OCI-M2 (cell line): ENCODE data around the gene IFI27L1.
"Not testable (repeated sequence)": the region's sequence is repeated elsewhere in the genome, so short reads cannot be mapped to it uniquely, and the experiment has no call there.

ENCODE experiments used
- DNase-seq: peaks from one replicate; lab custom pipeline; 2025; ENCODE audit not compliant: unreplicated experiment; lab: John Stamatoyannopoulos, UW

The IFI27L1 gene

GRCh38 chr14:94047581-94047980 lies 33.5 kb upstream of the IFI27L1 start:
- DNase-seq = no peak

DNA sequence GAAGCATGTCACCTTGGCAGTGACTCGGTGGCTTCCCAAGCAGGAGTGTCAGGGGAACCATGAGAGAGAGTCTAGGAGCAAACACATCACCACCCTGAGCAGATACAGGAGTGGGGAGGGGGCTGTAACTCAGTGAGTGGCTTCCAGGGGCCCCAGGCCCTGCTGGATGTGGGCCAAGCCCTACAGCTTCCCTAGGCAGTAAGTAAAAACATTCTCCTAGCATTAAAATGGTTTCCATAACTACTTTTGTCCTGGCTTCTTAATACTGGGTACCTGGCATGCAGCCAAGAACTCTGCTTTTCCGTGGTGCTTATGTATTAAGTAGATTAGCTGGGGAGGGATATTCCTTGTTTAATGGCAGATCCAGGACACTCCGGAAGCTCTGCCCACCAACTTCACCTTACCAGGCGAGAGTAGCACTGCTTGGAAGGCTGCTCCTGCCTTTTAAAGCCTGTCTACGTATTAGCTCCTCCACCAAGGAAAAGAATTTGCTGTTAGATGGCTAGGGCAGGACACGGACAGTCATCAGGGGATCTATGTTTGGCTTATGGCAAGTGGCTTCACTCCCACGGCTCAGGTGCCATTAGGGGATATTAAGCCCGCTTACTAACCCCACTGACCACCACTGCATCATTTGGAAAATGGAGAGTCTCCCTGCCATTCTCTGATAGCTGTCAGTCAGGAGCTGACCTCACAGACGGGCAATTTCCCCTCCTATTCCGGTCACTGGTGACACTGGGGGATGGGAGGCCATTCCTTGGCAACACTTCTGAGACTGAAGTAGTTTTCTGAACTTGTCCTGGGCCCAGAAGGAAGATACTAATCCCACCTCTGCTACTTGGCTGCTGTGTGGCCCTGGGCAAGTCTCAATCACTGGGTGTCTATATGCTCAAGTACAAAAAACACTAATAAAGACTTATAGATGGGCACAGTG lies 32.2 kb upstream of the IFI27L1 start:
- no peak for DNase-seq

DNA sequence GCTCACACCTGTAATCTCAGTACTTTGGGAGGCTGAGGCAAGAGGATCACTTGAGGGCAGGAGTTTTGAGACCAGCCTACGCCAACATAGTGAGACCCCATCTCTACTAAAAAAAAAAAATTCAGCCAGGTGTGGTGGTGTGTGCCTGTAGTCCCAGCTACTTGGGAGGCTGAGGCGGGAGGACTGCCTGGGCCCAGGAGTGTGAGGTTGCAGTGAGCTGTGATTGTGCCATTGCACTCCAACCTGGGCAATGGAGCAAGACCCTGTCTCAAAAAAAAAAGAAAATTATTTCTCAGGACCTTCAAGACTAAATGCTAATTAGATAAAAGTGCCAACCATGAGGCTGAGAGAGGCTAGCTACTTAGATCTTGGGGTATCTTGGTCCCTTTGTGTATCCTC lies 31.5 kb upstream of the IFI27L1 start:
- DNase-seq = no peak

- DNase-seq = no peak
Measured at GRCh38 chr14:94050231-94050880, 30.8 kb upstream of the IFI27L1 start.

- no peak for DNase-seq
Measured at GRCh38 chr14:94051115-94051514, 30.0 kb upstream of the IFI27L1 start.

GRCh38 chr14:94051779-94052178 lies 29.3 kb upstream of the IFI27L1 start:
- no peak for DNase-seq

DNA sequence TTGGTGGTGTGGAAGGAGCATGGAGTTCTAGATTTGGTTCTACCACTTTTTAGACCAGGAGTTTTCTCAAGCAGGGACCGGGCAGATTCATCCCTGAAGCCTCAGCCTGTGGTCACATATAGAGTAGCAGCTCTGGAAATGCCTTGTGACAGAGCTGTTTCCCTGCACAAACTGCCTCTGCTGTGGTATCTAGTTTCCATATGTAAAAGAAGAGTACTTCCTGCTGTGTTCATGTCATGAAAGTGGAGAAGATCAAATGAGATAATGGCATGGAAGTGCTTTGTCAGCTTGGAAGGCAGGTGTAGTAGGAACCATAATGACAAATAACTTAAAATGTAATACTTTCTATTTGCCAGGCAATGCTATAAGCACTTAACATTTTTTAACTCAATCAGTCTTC lies 28.9 kb upstream of the IFI27L1 start:
- DNase-seq = no peak

GRCh38 chr14:94052662-94053061 lies 28.4 kb upstream of the IFI27L1 start:
- no peak for DNase-seq

DNA sequence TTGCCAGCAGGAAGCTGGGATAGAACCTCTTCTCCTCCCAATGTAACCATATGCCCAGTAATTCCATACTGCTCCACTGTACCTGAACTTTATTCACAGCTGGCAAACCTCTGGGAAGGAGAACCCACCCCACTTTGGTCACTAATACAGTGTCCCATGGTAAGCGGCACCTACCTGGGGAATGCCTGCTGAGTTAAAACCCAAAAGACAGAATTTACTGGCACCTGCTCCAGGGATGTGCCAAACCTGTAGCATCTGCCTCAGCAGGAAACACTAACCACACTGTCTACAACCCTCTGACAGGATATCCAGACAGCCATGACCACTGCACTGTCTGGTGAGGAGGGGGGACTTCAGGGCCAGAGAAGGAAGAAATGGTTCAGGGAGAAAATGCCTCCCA lies 26.7 kb upstream of the IFI27L1 start:
- no peak for DNase-seq

DNA sequence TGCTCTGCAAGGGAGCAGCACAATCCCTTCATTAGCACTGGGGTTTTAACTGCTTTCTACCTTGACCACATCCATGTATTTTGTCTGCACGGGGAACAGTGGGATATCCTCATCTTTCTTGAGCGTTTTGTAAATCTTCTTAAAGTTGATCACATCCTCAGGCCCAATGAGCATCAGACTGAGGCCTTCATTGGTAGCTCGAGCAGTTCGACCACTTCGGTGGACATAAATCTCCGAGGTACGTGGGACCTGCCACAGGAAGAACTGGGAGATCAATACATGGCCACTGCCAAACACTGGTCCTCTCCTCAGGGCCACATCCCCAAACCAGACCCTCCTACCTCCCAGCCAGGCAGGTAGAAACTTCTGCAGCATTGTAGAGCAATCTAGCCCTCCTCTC lies 26.2 kb upstream of the IFI27L1 start:
- DNase-seq = no peak

GRCh38 chr14:94056579-94057308 lies 24.4 kb upstream of the IFI27L1 start:
- no peak for DNase-seq

DNA sequence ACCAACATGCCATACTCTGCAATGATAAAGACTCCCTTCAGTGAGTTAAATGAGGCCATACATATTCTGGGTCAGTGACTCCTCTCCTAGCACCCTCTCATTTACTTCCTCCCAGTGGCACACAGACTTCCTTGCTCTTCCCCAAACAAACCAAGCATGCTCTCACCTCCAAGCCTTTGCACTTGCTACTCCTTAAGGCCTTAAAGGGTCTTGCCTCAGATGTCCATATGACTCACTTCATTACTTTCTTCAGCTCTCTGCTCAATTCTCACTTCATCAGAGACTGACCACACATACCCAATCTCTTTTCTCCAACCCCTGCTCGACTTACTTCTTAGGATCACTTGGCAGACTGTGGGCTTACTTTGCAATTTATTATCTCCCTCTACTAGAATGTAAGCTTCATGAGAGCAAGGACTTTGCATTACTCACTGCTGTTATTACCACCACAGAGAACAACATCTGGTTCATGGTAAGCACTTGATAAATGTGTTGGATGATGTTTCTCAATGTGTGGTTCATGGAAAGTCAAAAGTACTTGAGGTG lies 22.9 kb upstream of the IFI27L1 start:
- DNase-seq = no peak

- no peak for DNase-seq
Measured at GRCh38 chr14:94058674-94059138, 22.4 kb upstream of the IFI27L1 start.

DNA sequence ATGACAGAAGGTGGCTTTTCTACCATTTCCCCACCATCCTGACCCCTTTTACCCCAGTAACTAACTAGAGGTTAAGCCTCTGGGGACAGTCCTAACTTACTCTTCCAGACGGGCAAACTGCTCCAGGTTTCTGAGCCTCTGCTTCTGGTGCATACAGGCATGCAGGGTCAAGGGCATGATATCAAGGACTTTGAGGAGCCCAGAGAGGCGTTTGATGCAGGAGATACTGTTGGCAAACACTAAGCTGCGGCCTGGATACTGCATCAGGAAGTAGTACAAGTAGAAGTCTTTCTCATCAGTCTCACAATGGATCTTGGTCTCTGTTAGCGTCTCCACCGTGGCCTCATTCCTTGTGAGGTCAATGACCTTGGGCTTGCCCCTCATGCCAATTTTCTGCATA lies 21.1 kb upstream of the IFI27L1 start:
- no peak for DNase-seq

GRCh38 chr14:94062344-94062940 lies 18.7 kb upstream of the IFI27L1 start:
- DNase-seq = no peak

- DNase-seq = no peak
Measured at GRCh38 chr14:94066089-94066676, 14.9 kb upstream of the IFI27L1 start.

DNA sequence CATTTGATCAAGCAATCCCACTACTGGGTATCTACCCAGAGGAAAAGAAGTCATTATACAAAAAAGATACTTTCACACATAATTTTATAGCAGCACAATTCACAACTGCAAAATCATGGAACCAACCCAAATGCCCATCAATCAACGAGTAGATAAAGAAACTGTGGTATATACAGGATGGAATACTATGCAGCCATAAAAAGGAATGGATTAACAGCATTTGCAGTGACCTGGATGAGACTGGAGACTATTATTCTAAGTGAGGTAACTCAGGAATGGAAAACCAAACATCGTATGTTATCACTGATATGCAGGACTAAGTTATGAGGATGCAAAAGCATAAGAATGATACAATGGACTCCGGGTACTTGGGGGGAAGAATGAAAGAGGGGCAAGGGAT lies 9.0 kb upstream of the IFI27L1 start:
- not testable (repeated sequence) for DNase-seq

DNA sequence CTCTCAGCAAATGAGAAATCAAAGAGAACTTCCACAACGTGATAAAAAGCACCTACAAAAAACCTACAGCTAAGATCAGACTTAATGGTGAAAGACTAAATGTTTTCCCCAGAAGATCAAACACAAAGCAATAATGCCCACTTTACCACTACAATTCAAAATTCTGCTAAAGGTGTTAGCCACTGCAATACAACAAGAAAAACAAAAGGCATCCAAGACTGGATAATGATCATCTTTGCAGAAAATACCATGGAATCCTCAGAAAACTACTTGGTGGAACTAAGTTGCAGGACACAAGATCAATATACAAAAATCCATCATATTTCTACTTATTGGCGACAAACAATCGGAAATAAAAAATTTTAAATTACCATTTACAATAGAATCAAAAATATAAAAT lies 6.6 kb upstream of the IFI27L1 start:
- DNase-seq = no peak

- no peak for DNase-seq
Measured at GRCh38 chr14:94075008-94075407, 6.1 kb upstream of the IFI27L1 start.

DNA sequence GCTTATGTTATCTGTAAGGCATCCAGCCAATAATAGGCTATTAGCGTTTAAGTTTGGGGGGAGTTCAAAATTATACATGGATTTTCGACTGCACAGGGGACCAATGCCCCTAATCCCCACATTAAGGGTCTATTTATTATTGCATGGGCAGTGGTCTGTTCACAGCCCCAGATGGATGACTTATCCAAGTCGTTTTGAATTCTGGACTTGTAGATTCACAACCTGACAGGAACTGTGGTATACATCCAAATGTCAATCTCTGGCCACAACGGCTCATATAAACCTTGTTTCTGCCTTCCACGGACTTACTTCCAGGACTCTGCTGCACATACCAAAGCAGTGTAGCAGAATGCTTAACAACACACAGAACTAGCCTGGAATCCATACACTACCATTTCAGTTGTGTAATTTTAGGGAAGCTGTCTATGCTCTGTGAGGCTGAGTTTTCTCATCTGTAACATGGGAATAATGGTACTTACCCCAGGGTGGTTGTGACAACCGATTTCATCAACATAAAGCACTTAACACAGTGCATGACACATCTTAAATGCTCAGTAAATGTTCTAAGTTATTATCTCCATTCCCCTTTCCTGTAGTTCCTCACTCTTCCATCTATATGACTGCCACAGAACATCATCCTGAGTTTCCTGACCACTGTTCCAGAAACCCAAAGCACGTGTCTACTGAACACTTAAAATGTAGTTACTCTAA lies 3.8 kb upstream of the IFI27L1 start:
- no peak for DNase-seq
